Measurements from ENCODE around the gene TBC1D5. TPM values are rescaled to one million over a fixed set of nuclear protein-coding genes. Genes with fewer than 3 reads are reported as not detected.
A peak's percentile ranks its signal among the peaks of the same experiment; 100 is the strongest.

The TBC1D5 gene
- polyA plus RNA-seq, 5 donors: 36.0 to 55.2 (median 54.0) TPM

- no peak for DNase-seq
These were observed 253.3 kb downstream of the TBC1D5 start for GRCh38 chr3:17489139-17489538.

GRCh38 chr3:17481116-17481515, 261.3 kb downstream of the TBC1D5 start:
- DNase-seq: no peak

GRCh38 chr3:17479681-17480405, 262.6 kb downstream of the TBC1D5 start:
- no peak for DNase-seq

- no peak for DNase-seq
These were observed 263.8 kb downstream of the TBC1D5 start for GRCh38 chr3:17478673-17479072.

- DNase-seq: no peak
These were observed 268.7 kb downstream of the TBC1D5 start for GRCh38 chr3:17473761-17474160.

GRCh38 chr3:17469954-17470353, 272.5 kb downstream of the TBC1D5 start:
- no peak for DNase-seq

- DNase-seq: no peak
These were observed 272.9 kb downstream of the TBC1D5 start for GRCh38 chr3:17469520-17469919.

GRCh38 chr3:17466028-17466427, 276.4 kb downstream of the TBC1D5 start:
- no peak for DNase-seq

- DNase-seq: no peak
These were observed 282.9 kb downstream of the TBC1D5 start for GRCh38 chr3:17459470-17459993.

GRCh38 chr3:17456650-17457049, 285.8 kb downstream of the TBC1D5 start:
- no peak for DNase-seq

- DNase-seq: no peak
These were observed 286.4 kb downstream of the TBC1D5 start for GRCh38 chr3:17456046-17456445.

- DNase-seq: no peak
These were observed 297.6 kb downstream of the TBC1D5 start for GRCh38 chr3:17444865-17445264.

- DNase-seq: no peak
These were observed 299.3 kb downstream of the TBC1D5 start for GRCh38 chr3:17443142-17443541.

- no peak for DNase-seq
These were observed 299.9 kb downstream of the TBC1D5 start for GRCh38 chr3:17442332-17443049.

GRCh38 chr3:17433876-17434275, 308.6 kb downstream of the TBC1D5 start:
- DNase-seq: no peak

GRCh38 chr3:17432236-17432635, 310.2 kb downstream of the TBC1D5 start:
- DNase-seq: no peak

GRCh38 chr3:17431484-17432045, 310.9 kb downstream of the TBC1D5 start:
- DNase-seq: no peak

GRCh38 chr3:17431004-17431403, 311.4 kb downstream of the TBC1D5 start:
- DNase-seq: no peak

GRCh38 chr3:17430582-17430981, 311.8 kb downstream of the TBC1D5 start:
- DNase-seq: peak in 1 of 2 donors; percentile 27

- no peak for DNase-seq
These were observed 318.5 kb downstream of the TBC1D5 start for GRCh38 chr3:17423786-17424536.

- DNase-seq: no peak
These were observed 319.8 kb downstream of the TBC1D5 start for GRCh38 chr3:17422636-17423035.

- DNase-seq: no peak
These were observed 321.8 kb downstream of the TBC1D5 start for GRCh38 chr3:17420668-17421067.

All from right lung (tissue), 5 donors.